ENCODE data around the gene HMCN2.

GRCh38 chr9:130297371-130297770 lies 31.8 kb downstream of the HMCN2 start:
- TF ChIP-seq, protein P1, sequence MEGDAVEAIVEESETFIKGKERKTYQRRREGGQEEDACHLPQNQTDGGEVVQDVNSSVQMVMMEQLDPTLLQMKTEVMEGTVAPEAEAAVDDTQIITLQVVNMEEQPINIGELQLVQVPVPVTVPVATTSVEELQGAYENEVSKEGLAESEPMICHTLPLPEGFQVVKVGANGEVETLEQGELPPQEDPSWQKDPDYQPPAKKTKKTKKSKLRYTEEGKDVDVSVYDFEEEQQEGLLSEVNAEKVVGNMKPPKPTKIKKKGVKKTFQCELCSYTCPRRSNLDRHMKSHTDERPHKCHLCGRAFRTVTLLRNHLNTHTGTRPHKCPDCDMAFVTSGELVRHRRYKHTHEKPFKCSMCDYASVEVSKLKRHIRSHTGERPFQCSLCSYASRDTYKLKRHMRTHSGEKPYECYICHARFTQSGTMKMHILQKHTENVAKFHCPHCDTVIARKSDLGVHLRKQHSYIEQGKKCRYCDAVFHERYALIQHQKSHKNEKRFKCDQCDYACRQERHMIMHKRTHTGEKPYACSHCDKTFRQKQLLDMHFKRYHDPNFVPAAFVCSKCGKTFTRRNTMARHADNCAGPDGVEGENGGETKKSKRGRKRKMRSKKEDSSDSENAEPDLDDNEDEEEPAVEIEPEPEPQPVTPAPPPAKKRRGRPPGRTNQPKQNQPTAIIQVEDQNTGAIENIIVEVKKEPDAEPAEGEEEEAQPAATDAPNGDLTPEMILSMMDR (IDR thresholded peaks at IDR 0.05): no peak
- TF ChIP-seq POLR2A (IDR thresholded peaks at IDR 0.05) (no peak), EP300 (IDR thresholded peaks at IDR 0.05) (no peak)
